ENCODE measurements around the gene RPS15.

The RPS15 gene

GRCh38 chr19:1410789-1411188 lies 27.4 kb upstream of the RPS15 start:
- H3K4me3 ChIP-seq (replicated peaks; ENCODE audit: low read depth, low read length), result no peak overlapping the region
- no peak for TF ChIP-seq CTCF (IDR thresholded peaks at IDR 0.05; ENCODE audit: low read length, missing control alignments)
- DNase-seq (ENCODE audit: low read depth), result no peak

- H3K4me3 ChIP-seq (replicated peaks; ENCODE audit: low read depth, low read length), result no peak overlapping the region
- peak; percentile 41 for DNase-seq (ENCODE audit: low read depth)
- no peak for TF ChIP-seq CTCF (IDR thresholded peaks at IDR 0.05; ENCODE audit: low read length, missing control alignments)
Observed at GRCh38 chr19:1411255-1412191, 26.7 kb upstream of the RPS15 start.

- no peak for DNase-seq (ENCODE audit: low read depth)
- no peak overlapping the region for H3K4me3 ChIP-seq (replicated peaks; ENCODE audit: low read depth, low read length)
- TF ChIP-seq CTCF (IDR thresholded peaks at IDR 0.05; ENCODE audit: low read length, missing control alignments), result no peak
Observed at GRCh38 chr19:1412323-1412923, 25.8 kb upstream of the RPS15 start.

- no peak for DNase-seq (ENCODE audit: low read depth)
- no peak for TF ChIP-seq CTCF (IDR thresholded peaks at IDR 0.05; ENCODE audit: low read length, missing control alignments)
- no peak overlapping the region for H3K4me3 ChIP-seq (replicated peaks; ENCODE audit: low read depth, low read length)
Observed at GRCh38 chr19:1412995-1413800, 25.0 kb upstream of the RPS15 start.

GRCh38 chr19:1416014-1416841 lies 22.0 kb upstream of the RPS15 start:
- peak; percentile 28 for DNase-seq (ENCODE audit: low read depth)
- peak overlapping the region; percentile 21 for H3K4me3 ChIP-seq (replicated peaks; ENCODE audit: low read depth, low read length)
- TF ChIP-seq CTCF (IDR thresholded peaks at IDR 0.05; ENCODE audit: low read length, missing control alignments), result no peak

GRCh38 chr19:1417145-1417544 lies 21.1 kb upstream of the RPS15 start:
- no peak for TF ChIP-seq CTCF (IDR thresholded peaks at IDR 0.05; ENCODE audit: low read length, missing control alignments)
- H3K4me3 ChIP-seq (replicated peaks; ENCODE audit: low read depth, low read length), result no peak overlapping the region
- no peak for DNase-seq (ENCODE audit: low read depth)

Measured in fibroblast of pulmonary artery (primary cell).